PC-9 (cell line): ENCODE data around the gene PPY.

Experiments
- CTCF ChIP-seq: fragments of 200-600 bp; sonication (generic); conservative IDR thresholded peaks from 2 replicates; pipeline ENCODE4 v1.6.1; 2017; ENCODE audit warnings: mixed run types, antibody characterized with exemption, mild to moderate bottlenecking, moderate library complexity
- EZH2 ChIP-seq: fragments of 200-600 bp; sonication (generic); IDR thresholded peaks from 2 replicates; pipeline ENCODE4 v1.8.0; 2017; ENCODE audit warnings: antibody characterized with exemption, low read depth

GRCh38 chr17:43949781-43950180 lies 7.5 kb upstream of the PPY start:
- TF ChIP-seq EZH2 (no peak), CTCF (no peak)
